GM13977 (cell line): ENCODE measurements around the gene RPAP3.

ENCODE experiments used
- DNase-seq: peaks from one replicate; pipeline ENCODE4 v3.0.0; 2012; ENCODE audit warnings: low spot score
- in situ Hi-C: fragments of 300-500 bp; cut with MboI; formaldehyde crosslinking; loops from one replicate; pipeline ENCODE4 v1.12.0; 2022; ENCODE audit warnings: low sequenced_read_pairs, low pct_unique_long_range_greater_than_20kb, mixed read lengths, inconsistent platforms; ENCODE audit not compliant: unreplicated experiment
- TF ChIP-seq, protein P1 (sequence below): IDR thresholded peaks from 2 replicates; pipeline ENCODE4 v1.5.1; 2012; ENCODE audit warnings: mild to moderate bottlenecking, control low read depth; ENCODE audit not compliant: insufficient read depth; ENCODE audit errors: extremely low read depth, missing control alignments

RPAP3 gene, protein sequence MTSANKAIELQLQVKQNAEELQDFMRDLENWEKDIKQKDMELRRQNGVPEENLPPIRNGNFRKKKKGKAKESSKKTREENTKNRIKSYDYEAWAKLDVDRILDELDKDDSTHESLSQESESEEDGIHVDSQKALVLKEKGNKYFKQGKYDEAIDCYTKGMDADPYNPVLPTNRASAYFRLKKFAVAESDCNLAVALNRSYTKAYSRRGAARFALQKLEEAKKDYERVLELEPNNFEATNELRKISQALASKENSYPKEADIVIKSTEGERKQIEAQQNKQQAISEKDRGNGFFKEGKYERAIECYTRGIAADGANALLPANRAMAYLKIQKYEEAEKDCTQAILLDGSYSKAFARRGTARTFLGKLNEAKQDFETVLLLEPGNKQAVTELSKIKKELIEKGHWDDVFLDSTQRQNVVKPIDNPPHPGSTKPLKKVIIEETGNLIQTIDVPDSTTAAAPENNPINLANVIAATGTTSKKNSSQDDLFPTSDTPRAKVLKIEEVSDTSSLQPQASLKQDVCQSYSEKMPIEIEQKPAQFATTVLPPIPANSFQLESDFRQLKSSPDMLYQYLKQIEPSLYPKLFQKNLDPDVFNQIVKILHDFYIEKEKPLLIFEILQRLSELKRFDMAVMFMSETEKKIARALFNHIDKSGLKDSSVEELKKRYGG

GRCh38 chr12:47705566-47706425, at the start of gene RPAP3:
TSS of gene RPAP3 (minus strand) at chr12:47706030. CDS start at chr12:47702840, 3,190 bp downstream.
- TF ChIP-seq, protein P1, sequence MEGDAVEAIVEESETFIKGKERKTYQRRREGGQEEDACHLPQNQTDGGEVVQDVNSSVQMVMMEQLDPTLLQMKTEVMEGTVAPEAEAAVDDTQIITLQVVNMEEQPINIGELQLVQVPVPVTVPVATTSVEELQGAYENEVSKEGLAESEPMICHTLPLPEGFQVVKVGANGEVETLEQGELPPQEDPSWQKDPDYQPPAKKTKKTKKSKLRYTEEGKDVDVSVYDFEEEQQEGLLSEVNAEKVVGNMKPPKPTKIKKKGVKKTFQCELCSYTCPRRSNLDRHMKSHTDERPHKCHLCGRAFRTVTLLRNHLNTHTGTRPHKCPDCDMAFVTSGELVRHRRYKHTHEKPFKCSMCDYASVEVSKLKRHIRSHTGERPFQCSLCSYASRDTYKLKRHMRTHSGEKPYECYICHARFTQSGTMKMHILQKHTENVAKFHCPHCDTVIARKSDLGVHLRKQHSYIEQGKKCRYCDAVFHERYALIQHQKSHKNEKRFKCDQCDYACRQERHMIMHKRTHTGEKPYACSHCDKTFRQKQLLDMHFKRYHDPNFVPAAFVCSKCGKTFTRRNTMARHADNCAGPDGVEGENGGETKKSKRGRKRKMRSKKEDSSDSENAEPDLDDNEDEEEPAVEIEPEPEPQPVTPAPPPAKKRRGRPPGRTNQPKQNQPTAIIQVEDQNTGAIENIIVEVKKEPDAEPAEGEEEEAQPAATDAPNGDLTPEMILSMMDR: peak; percentile 49
- DNase-seq: peak; percentile 94
- in situ Hi-C loops: no loop called here

GRCh38 chr12:47754881-47755280, 49.1 kb upstream of the RPAP3 start:
- TF ChIP-seq, protein P1: no peak
- no peak for DNase-seq

GRCh38 chr12:47754126-47754525, 48.3 kb upstream of the RPAP3 start:
- DNase-seq: no peak
- TF ChIP-seq, protein P1: no peak
- in situ Hi-C loops: no loop called here

More at GRCh38 chr12:47754881-47755280, 49.1 kb upstream of the RPAP3 start:
- in situ Hi-C loops: no loop called here

GRCh38 chr12:47753021-47754001, 47.5 kb upstream of the RPAP3 start:
- TF ChIP-seq, protein P1: no peak
- no peak for DNase-seq
- in situ Hi-C loops: no loop called here

GRCh38 chr12:47752552-47752951, 46.7 kb upstream of the RPAP3 start:
- DNase-seq: no peak
- TF ChIP-seq, protein P1: no peak
- in situ Hi-C loops: no loop called here
